Thyroid gland (tissue), 4 donors: ENCODE data around the gene C1QL4. TPM values are rescaled to one million over a fixed set of nuclear protein-coding genes. Genes with fewer than 3 reads are reported as not detected.
A peak's percentile ranks its signal among the peaks of the same experiment; 100 is the strongest.

Experiments used
- DNase-seq, 2 donors: peaks; one replicate each; pipeline ENCODE4 v3.0.0-alpha.2; 2019
- H3K27ac ChIP-seq, 3 donors: fragments of 200-600 bp; sonication (generic); 1 replicate in 2 of 3; 2 replicates in 1 of 3; pipeline ENCODE4 v1.5.1; 2016 to 2019; ENCODE audit warnings: mild to moderate bottlenecking in 1 of 3, moderate library complexity in 1 of 3
- H3K27me3 ChIP-seq: fragments of 200-600 bp; sonication (generic); one replicate; pipeline ENCODE4 v1.5.1; 2019
- H3K36me3 ChIP-seq, 2 donors: fragments of 200-600 bp; sonication (generic); one replicate each; pipeline ENCODE4 v1.5.1; 2016 to 2019
- H3K4me1 ChIP-seq, 2 donors: fragments of 200-600 bp; sonication (generic); one replicate each; pipeline ENCODE4 v1.5.1; 2017 to 2019
- H3K4me3 ChIP-seq, 3 donors: fragments of 200-600 bp; sonication (generic); replicated peaks in 1 of 3; 1 replicate in 2 of 3; 2 replicates in 1 of 3; pipeline ENCODE4 v1.5.1; 2016; ENCODE audit warnings: mild to moderate bottlenecking in 1 of 3
- H3K9me3 ChIP-seq: fragments of 200-600 bp; sonication (generic); one replicate; pipeline ENCODE4 v1.5.1; 2017
- POLR2A ChIP-seq, 2 donors: fragments of 450-650 bp; IDR thresholded peaks; one replicate each; pipeline ENCODE4 v1.6.1; 2017; ENCODE audit warnings: antibody characterized with exemption in 2 of 2, mild to moderate bottlenecking in 2 of 2, moderate library complexity in 1 of 2
- WGBS, 2 donors: methylation state at CpG; one replicate each; pipeline ENCODE4 v1.1.5; 2017; 5-methylcytosine and 5-hydroxymethylcytosine counted together
- intact Hi-C: fragments of 100-400 bp; cut with DNase I; formaldehyde crosslinking; loops from one replicate; pipeline ENCODE4 v1.15.1; 2023
- total RNA-seq, 4 donors: library from RNA; depleted of rRNA; stranded (reverse); fragments of >200 nt; gene quantifications; one replicate each; pipeline ENCODE4 v1.2.3, GENCODE V29; 2016
- TF ChIP-seq, protein P1 (sequence below), 6 experiments: fragments of 200-600 bp in 3 of 6; fragments of 450-650 bp in 3 of 6; sonication (generic) in 3 of 6; IDR thresholded peaks; one replicate each; pipeline ENCODE4 v1.5.1; 2016 to 2019; ENCODE audit warnings: antibody characterized with exemption in 6 of 6, mild to moderate bottlenecking in 2 of 6, inconsistent platforms in 1 of 6, moderate library complexity in 1 of 6

Gene C1QL4
- total RNA-seq, 4 donors from 2014 or later, result 0.67 to 1.2 (median 0.73) TPM; not detected in 1

DNA sequence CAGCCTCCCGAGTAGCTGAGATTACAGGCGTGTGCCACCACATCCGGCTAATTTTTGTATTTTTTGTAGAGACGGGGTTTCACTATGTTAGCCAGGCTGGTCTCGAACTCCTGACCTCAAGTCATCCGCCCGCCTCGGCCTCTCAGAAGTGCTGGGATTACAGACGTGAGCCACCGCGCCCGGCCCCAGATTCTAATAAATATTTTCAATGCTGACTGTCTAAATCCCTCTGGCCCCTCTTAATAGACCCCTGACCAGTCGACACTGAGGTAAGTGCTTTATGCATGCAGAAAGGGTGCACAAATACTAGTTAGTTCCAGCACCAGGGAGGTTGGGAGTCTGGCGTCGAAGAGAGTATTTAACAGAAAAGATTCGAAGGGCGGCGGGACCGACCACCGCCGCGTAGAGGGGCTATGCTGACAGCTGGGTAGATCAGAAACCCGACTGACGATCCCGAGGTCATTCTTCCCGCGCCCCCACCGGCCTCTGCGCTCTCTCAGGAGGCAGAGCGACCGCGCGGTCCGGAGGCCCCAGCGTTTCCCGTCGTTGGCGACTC is 29.2 kb upstream of the C1QL4 start:
- Histone ChIP-seq H3K4me3 (peak overlapping the region; percentile 26 to 79 (median 79)), H3K27me3 (no peaks in the 10 kb centered on the region), H3K9me3 (no peaks in the 10 kb centered on the region), H3K36me3 (no peaks in the 10 kb centered on the region), H3K27ac (peak overlapping the region; percentile 63 to 97 (median 95)), H3K4me1 (peaks cover 6 to 9% of the 10 kb centered on the region in 2 donors)
- TF ChIP-seq, protein P1, sequence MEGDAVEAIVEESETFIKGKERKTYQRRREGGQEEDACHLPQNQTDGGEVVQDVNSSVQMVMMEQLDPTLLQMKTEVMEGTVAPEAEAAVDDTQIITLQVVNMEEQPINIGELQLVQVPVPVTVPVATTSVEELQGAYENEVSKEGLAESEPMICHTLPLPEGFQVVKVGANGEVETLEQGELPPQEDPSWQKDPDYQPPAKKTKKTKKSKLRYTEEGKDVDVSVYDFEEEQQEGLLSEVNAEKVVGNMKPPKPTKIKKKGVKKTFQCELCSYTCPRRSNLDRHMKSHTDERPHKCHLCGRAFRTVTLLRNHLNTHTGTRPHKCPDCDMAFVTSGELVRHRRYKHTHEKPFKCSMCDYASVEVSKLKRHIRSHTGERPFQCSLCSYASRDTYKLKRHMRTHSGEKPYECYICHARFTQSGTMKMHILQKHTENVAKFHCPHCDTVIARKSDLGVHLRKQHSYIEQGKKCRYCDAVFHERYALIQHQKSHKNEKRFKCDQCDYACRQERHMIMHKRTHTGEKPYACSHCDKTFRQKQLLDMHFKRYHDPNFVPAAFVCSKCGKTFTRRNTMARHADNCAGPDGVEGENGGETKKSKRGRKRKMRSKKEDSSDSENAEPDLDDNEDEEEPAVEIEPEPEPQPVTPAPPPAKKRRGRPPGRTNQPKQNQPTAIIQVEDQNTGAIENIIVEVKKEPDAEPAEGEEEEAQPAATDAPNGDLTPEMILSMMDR (IDR thresholded peaks at IDR 0.05), result no peak
- no peak for TF ChIP-seq POLR2A (IDR thresholded peaks at IDR 0.05)
- 17 to 23% methylated on average over 25 to 36 of the region's 38 CpGs for WGBS, 2 donors
- intact Hi-C loops, result loop anchor here (10.0 kb wide), 1 partner anchor 209 kb away; no protein-coding TSS in a partner anchor
- no peak for DNase-seq

DNA sequence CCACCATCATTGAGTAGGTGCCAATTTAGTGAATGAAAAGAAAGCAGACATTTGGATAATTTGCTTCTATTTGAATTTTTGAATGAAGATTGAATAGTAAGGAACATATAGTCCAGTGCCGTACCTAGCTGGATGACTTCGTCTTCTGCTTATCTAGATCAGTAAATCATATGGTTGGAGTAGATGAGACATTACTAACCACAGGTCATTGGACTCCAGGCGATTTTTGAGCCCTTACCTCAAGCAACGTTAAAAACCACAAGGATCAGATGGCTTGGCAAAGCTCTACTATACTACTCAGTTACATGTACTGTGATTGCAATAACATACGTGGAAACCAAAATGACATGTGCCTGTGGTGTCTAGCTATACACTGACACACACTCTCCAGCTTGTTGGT is 28.6 kb upstream of the C1QL4 start:
- TF ChIP-seq POLR2A (IDR thresholded peaks at IDR 0.05), result no peak
- TF ChIP-seq, protein P1 (IDR thresholded peaks at IDR 0.05), result no peak
- intact Hi-C loops, result loop anchor here (10.0 kb wide), 1 partner anchor 209 kb away; no protein-coding TSS in a partner anchor
- Histone ChIP-seq H3K27me3 (no peaks in the 10 kb centered on the region), H3K36me3 (no peaks in the 10 kb centered on the region), H3K27ac (no peak overlapping the region), H3K4me3 (no peak overlapping the region), H3K9me3 (no peaks in the 10 kb centered on the region), H3K4me1 (peaks cover 6 to 9% of the 10 kb centered on the region in 2 donors)
- no peak for DNase-seq
- 81% methylated on average over 5 of the region's 5 CpGs for WGBS, 2 donors

DNA sequence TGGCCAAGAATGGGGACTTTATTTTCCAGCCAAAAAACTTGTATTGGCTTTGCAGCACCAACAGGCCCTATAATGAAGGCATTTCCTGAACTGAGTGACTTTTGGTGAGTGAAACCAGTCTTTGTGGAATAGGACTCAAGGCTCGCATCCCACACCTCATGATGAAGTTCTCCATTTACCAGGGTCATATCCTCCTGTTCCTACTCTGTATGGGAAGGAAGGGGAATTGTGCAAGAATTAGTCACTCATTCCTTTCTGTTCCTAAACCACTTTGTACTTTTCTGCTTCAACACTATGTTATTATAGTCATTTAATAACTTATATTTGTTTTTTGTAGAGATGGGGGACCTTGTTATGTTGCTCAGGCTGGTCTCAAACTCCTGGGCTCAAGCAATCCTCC is 28.0 kb upstream of the C1QL4 start:
- intact Hi-C loops, result loop anchor here (10.0 kb wide), 1 partner anchor 210 kb away; no protein-coding TSS in a partner anchor
- no peak overlapping the region for H3K27ac ChIP-seq

DNA sequence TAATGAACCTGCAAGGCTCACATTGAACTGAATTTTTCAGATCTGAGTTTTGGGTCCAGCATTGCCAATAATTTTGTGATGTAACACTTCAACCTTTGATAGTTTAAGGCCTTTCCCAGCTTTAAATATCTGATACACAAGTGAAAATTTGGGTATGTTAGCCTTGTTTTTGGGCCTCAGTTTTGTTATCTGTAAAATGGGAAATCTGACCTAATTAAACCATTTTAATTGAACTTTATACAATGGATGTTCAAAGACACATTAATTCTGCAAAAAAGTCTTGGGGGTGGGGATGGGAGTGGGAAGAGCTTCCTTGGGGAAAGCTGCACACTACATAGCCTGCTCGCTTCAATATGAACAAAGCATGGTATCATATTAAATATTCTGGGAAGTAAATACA is 25.1 kb upstream of the C1QL4 start:
- WGBS, 2 donors, result 100% methylated on average over 1 of the region's 1 CpG
- no peaks in the 10 kb centered on the region for H3K36me3 ChIP-seq
- intact Hi-C loops, result loop anchor here (10.0 kb wide), 1 partner anchor 213 kb away; no protein-coding TSS in a partner anchor

More for the DNA sequence above, 28.0 kb upstream of the C1QL4 start:
- no peak for DNase-seq
- WGBS, 2 donors, result 86 to 95% methylated on average over 1 of the region's 1 CpG
- Histone ChIP-seq H3K4me1 (peaks cover 4 to 7% of the 10 kb centered on the region in 2 donors), H3K4me3 (no peak overlapping the region), H3K9me3 (no peaks in the 10 kb centered on the region), H3K27me3 (no peaks in the 10 kb centered on the region), H3K36me3 (no peaks in the 10 kb centered on the region)
- no peak for TF ChIP-seq POLR2A (IDR thresholded peaks at IDR 0.05)
- TF ChIP-seq, protein P1 (IDR thresholded peaks at IDR 0.05), result no peak

DNA sequence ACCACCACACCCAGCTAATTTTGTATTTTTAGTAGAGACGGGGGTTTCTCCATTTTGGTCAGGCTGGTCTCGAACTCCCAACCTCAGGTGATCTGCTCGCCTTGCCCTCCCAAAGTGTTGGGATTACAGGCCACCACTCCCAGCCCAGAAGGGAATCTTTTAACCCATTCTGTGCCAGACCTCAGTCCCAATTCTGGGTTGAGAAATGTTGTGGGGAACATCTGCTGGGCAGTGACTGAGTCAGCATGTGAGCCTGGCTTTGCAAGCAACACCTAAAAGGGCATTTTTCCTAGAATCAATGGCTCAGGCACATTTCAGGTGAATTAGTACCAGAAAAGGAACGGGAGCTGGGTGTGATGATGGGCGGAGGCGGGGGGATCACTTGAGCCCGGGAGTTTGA is 22.7 kb upstream of the C1QL4 start:
- Histone ChIP-seq H3K27me3 (no peaks in the 10 kb centered on the region), H3K9me3 (no peaks in the 10 kb centered on the region), H3K27ac (no peak overlapping the region), H3K36me3 (no peaks in the 10 kb centered on the region), H3K4me3 (no peak overlapping the region), H3K4me1 (no peaks in the 10 kb centered on the region)
- WGBS, 2 donors, result 84 to 87% methylated on average over 7 of the region's 7 CpGs
- DNase-seq, result no peak
- intact Hi-C loops, result loop anchor here (2.0 to 10.0 kb wide), 2 partner anchors 153 to 215 kb away; no protein-coding TSS in a partner anchor
- TF ChIP-seq, protein P1 (IDR thresholded peaks at IDR 0.05), result no peak
- TF ChIP-seq POLR2A (IDR thresholded peaks at IDR 0.05), result no peak

More for the DNA sequence above, 25.1 kb upstream of the C1QL4 start:
- Histone ChIP-seq H3K9me3 (no peaks in the 10 kb centered on the region), H3K27ac (no peak overlapping the region), H3K4me1 (no peaks in the 10 kb centered on the region), H3K27me3 (no peaks in the 10 kb centered on the region), H3K4me3 (no peak overlapping the region)
- TF ChIP-seq POLR2A (IDR thresholded peaks at IDR 0.05), result no peak
- TF ChIP-seq, protein P1 (IDR thresholded peaks at IDR 0.05), result no peak
- DNase-seq, result no peak
